Uterus (tissue), 2 donors: ENCODE results near the gene DOC2A.

ENCODE experiments used
- CTCF ChIP-seq, 4 experiments: fragments of 200-600 bp in 2 of 4; fragments of 450-650 bp in 2 of 4; sonication (generic) in 2 of 4; IDR thresholded peaks; one replicate each; pipeline ENCODE4 v1.5.1; 2016 to 2019; ENCODE audit warnings: antibody characterized with exemption in 4 of 4, mild to moderate bottlenecking in 2 of 4, moderate library complexity in 1 of 4
- POLR2A ChIP-seq, 2 donors: fragments of 450-650 bp; IDR thresholded peaks; one replicate each; pipeline ENCODE4 v1.6.1; 2016; ENCODE audit warnings: antibody characterized with exemption in 2 of 2, mild to moderate bottlenecking in 1 of 2, moderate library complexity in 1 of 2

GRCh38 chr16:29985271-29985811 lies 25.5 kb downstream of the DOC2A start:
- TF ChIP-seq CTCF (IDR thresholded peaks at IDR 0.05) (no peak), POLR2A (IDR thresholded peaks at IDR 0.05) (no peak)
